Measurements from ENCODE around the gene SLC39A11.

GRCh38 chr17:73030995-73031394 is 61.5 kb downstream of the SLC39A11 start:
- TF ChIP-seq, protein P1, sequence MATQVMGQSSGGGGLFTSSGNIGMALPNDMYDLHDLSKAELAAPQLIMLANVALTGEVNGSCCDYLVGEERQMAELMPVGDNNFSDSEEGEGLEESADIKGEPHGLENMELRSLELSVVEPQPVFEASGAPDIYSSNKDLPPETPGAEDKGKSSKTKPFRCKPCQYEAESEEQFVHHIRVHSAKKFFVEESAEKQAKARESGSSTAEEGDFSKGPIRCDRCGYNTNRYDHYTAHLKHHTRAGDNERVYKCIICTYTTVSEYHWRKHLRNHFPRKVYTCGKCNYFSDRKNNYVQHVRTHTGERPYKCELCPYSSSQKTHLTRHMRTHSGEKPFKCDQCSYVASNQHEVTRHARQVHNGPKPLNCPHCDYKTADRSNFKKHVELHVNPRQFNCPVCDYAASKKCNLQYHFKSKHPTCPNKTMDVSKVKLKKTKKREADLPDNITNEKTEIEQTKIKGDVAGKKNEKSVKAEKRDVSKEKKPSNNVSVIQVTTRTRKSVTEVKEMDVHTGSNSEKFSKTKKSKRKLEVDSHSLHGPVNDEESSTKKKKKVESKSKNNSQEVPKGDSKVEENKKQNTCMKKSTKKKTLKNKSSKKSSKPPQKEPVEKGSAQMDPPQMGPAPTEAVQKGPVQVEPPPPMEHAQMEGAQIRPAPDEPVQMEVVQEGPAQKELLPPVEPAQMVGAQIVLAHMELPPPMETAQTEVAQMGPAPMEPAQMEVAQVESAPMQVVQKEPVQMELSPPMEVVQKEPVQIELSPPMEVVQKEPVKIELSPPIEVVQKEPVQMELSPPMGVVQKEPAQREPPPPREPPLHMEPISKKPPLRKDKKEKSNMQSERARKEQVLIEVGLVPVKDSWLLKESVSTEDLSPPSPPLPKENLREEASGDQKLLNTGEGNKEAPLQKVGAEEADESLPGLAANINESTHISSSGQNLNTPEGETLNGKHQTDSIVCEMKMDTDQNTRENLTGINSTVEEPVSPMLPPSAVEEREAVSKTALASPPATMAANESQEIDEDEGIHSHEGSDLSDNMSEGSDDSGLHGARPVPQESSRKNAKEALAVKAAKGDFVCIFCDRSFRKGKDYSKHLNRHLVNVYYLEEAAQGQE (IDR thresholded peaks at IDR 0.05): no peak
- TF ChIP-seq JUND (IDR thresholded peaks at IDR 0.05): no peak
- TF ChIP-seq, protein P2, sequence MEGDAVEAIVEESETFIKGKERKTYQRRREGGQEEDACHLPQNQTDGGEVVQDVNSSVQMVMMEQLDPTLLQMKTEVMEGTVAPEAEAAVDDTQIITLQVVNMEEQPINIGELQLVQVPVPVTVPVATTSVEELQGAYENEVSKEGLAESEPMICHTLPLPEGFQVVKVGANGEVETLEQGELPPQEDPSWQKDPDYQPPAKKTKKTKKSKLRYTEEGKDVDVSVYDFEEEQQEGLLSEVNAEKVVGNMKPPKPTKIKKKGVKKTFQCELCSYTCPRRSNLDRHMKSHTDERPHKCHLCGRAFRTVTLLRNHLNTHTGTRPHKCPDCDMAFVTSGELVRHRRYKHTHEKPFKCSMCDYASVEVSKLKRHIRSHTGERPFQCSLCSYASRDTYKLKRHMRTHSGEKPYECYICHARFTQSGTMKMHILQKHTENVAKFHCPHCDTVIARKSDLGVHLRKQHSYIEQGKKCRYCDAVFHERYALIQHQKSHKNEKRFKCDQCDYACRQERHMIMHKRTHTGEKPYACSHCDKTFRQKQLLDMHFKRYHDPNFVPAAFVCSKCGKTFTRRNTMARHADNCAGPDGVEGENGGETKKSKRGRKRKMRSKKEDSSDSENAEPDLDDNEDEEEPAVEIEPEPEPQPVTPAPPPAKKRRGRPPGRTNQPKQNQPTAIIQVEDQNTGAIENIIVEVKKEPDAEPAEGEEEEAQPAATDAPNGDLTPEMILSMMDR (IDR thresholded peaks at IDR 0.05; ENCODE audit: low read depth, low read length, missing input control): no peak
- TF ChIP-seq NR2F2 (IDR thresholded peaks at IDR 0.05): no peak
- TF ChIP-seq, protein P3, sequence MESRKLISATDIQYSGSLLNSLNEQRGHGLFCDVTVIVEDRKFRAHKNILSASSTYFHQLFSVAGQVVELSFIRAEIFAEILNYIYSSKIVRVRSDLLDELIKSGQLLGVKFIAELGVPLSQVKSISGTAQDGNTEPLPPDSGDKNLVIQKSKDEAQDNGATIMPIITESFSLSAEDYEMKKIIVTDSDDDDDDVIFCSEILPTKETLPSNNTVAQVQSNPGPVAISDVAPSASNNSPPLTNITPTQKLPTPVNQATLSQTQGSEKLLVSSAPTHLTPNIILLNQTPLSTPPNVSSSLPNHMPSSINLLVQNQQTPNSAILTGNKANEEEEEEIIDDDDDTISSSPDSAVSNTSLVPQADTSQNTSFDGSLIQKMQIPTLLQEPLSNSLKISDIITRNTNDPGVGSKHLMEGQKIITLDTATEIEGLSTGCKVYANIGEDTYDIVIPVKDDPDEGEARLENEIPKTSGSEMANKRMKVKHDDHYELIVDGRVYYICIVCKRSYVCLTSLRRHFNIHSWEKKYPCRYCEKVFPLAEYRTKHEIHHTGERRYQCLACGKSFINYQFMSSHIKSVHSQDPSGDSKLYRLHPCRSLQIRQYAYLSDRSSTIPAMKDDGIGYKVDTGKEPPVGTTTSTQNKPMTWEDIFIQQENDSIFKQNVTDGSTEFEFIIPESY (IDR thresholded peaks at IDR 0.05): no peak
- no peak for TF ChIP-seq TAF1 (conservative IDR thresholded peaks at IDR 0.05)
- no peak for TF ChIP-seq YY1 (IDR thresholded peaks at IDR 0.05)
- no peak for TF ChIP-seq RAD21 (IDR thresholded peaks at IDR 0.05)
- TF ChIP-seq SP1 (IDR thresholded peaks at IDR 0.05): no peak
